OCI-LY7 (cell line): ENCODE measurements around the gene DMD.

Experiments
- CTCF ChIP-seq: fragments of 200-600 bp; sonication (generic); conservative IDR thresholded peaks from 2 replicates; pipeline ENCODE4 v1.5.1; 2014; ENCODE audit warnings: mild to moderate bottlenecking, antibody characterized with exemption, low read length, moderate library complexity, mixed read lengths
- EZH2phosphoT487 ChIP-seq: fragments of 200-600 bp; sonication (generic); IDR thresholded peaks from 2 replicates; pipeline ENCODE4 v1.6.1; 2018; ENCODE audit warnings: low read depth, borderline replicate concordance, mild to moderate bottlenecking, mixed run types, antibody characterized with exemption, low read length, moderate library complexity, mixed read lengths

DNA sequence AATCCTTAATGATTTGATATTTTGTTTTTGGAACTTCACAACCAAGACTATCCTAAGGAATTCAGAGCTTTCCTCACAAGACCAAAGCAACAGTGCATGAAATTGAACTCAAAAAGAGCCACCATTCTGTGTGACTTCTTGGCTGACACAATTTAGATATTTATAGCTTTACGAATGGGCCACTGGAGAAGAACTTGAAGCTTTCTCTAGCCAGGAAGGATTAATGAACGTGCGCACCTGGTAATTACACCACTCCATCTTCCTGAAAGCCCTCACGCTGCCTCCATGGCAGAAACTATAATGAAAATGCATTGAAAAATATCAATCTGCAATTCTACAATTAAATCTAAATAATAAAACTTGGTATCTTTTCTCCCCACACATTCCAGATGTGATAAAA is 1057.8 kb downstream of the DMD start:
- TF ChIP-seq CTCF (no peak), EZH2phosphoT487 (no peak)
